Activated CD8-positive, alpha-beta T cell treated with anti-CD3 and anti-CD28 coated beads for 36 hours (primary cell): ENCODE results near the gene ZFYVE16. TPM values are rescaled to one million over a fixed set of nuclear protein-coding genes. Genes with fewer than 3 reads are reported as not detected.

Experiments used
- ATAC-seq: fragments of 200-7000 bp; cut with Tn5 transposase; one replicate; pipeline ENCODE4 v1.10.0; 2021; ENCODE audit warnings: mild to moderate bottlenecking, moderate library complexity
- CTCF ChIA-PET: fragments of 350-600 bp; sonication (Branson Sonifier 250); formaldehyde crosslinking; loops from one replicate; lab custom pipeline; 2021; ENCODE audit warnings: antibody characterized with exemption; lab: Charles Lee
- POLR2A ChIA-PET: fragments of 350-600 bp; sonication (Branson Sonifier 250); formaldehyde crosslinking; loops from one replicate; lab custom pipeline; 2021; ENCODE audit warnings: antibody characterized with exemption; lab: Charles Lee
- DNase-seq: peaks from one replicate; pipeline ENCODE4 v3.0.0-alpha.2; 2020
- H3K27ac Mint-ChIP-seq: one replicate; pipeline ENCODE4 v1.8.0; 2021; ENCODE audit warnings: mild to moderate bottlenecking, mixed read lengths
- H3K27me3 Mint-ChIP-seq: one replicate; pipeline ENCODE4 v1.8.0; 2021; ENCODE audit warnings: mixed read lengths
- H3K36me3 Mint-ChIP-seq: one replicate; pipeline ENCODE4 v1.8.0; 2021; ENCODE audit warnings: low read depth, mixed read lengths
- H3K4me1 Mint-ChIP-seq: one replicate; pipeline ENCODE4 v1.8.0; 2021; ENCODE audit warnings: low read depth, mixed read lengths
- H3K4me3 Mint-ChIP-seq: one replicate; pipeline ENCODE4 v1.8.0; 2021; ENCODE audit warnings: mild to moderate bottlenecking, moderate library complexity, mixed read lengths
- H3K9me3 Mint-ChIP-seq: one replicate; pipeline ENCODE4 v1.8.0; 2021; ENCODE audit warnings: mixed read lengths
- CTCF ChIP-seq: fragments of 200-600 bp; IDR thresholded peaks from one replicate; pipeline ENCODE4 v1.8.0; 2022; ENCODE audit warnings: antibody characterized with exemption, mild to moderate bottlenecking
- intact Hi-C: fragments of 100-400 bp; cut with micrococcal nuclease; formaldehyde crosslinking; loops from one replicate; pipeline ENCODE4 v1.10.0; 2022
- total RNA-seq, 2 experiments: library from RNA; stranded (reverse); gene quantifications; one replicate each; pipeline ENCODE4 v1.2.3, GENCODE V29; 2021

The ZFYVE16 gene
- total RNA-seq, 2 experiments from 2014 or later = 5.9 to 6.7 TPM

DNA sequence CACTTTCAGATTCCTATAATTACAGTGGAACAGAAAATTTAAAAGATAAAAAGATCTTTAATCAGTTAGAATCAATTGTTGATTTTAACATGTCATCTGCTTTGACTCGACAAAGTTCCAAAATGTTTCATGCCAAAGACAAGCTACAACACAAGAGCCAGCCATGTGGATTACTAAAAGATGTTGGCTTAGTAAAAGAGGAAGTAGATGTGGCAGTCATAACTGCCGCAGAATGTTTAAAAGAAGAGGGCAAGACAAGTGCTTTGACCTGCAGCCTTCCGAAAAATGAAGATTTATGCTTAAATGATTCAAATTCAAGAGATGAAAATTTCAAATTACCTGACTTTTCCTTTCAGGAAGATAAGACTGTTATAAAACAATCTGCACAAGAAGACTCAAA lies 29.5 kb downstream of the ZFYVE16 start:
- DNase-seq (no peak), ATAC-seq (no peak)
- ChIA-PET POLR2A (no interaction called here), CTCF (no interaction called here)
- Mint-ChIP-seq H3K27ac (no peak overlapping the region), H3K4me3 (no peak overlapping the region), H3K9me3 (no peaks in the 10 kb centered on the region), H3K27me3 (no peaks in the 10 kb centered on the region), H3K36me3 (peaks cover 19% of the 10 kb centered on the region), H3K4me1 (no peaks in the 10 kb centered on the region)
- intact Hi-C loops = no loop called here
- TF ChIP-seq CTCF = no peak

DNA sequence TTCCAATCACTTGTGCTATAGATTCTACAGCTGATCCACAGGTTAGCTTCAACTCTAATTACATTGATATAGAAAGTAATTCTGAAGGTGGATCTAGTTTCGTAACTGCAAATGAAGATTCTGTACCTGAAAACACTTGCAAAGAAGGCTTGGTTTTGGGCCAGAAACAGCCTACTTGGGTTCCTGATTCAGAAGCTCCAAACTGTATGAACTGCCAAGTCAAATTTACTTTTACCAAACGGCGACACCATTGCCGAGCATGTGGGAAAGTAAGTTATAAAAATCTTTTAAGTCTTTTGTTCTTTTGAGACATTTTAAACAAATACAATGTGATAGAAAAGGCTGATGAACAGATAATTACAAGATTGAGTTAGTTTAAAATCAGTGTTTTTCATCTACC lies 30.9 kb downstream of the ZFYVE16 start:
- ChIA-PET CTCF (interaction anchor here (1.1 kb wide), 1 partner anchor 43 kb away, joined by 3 read pairs; no protein-coding TSS in a partner anchor), POLR2A (interaction anchor here (0.7 kb wide), 1 partner anchor 15 kb away, joined by 3 read pairs; no protein-coding TSS in a partner anchor)
- ATAC-seq (no peak), DNase-seq (no peak)
- Mint-ChIP-seq H3K36me3 (peaks cover 19% of the 10 kb centered on the region), H3K4me3 (no peak overlapping the region), H3K27ac (no peak overlapping the region), H3K27me3 (no peaks in the 10 kb centered on the region), H3K4me1 (no peaks in the 10 kb centered on the region), H3K9me3 (no peaks in the 10 kb centered on the region)
- no peak for TF ChIP-seq CTCF
- intact Hi-C loops = no loop called here

- intact Hi-C loops = no loop called here
- H3K27ac Mint-ChIP-seq = no peak overlapping the region
- ChIA-PET CTCF (interaction anchor here (1.1 kb wide), 1 partner anchor 43 kb away, joined by 3 read pairs; no protein-coding TSS in a partner anchor), POLR2A (no interaction called here)
- H3K9me3 Mint-ChIP-seq = no peaks in the 10 kb centered on the region
- no peaks in the 10 kb centered on the region for H3K4me1 Mint-ChIP-seq
- ATAC-seq (no peak), DNase-seq (no peak)
- no peak overlapping the region for H3K4me3 Mint-ChIP-seq
- peaks cover 19% of the 10 kb centered on the region for H3K36me3 Mint-ChIP-seq
- no peaks in the 10 kb centered on the region for H3K27me3 Mint-ChIP-seq
- no peak for TF ChIP-seq CTCF
These were observed 31.3 kb downstream of the ZFYVE16 start for GRCh38 chr5:80439213-80439612.

DNA sequence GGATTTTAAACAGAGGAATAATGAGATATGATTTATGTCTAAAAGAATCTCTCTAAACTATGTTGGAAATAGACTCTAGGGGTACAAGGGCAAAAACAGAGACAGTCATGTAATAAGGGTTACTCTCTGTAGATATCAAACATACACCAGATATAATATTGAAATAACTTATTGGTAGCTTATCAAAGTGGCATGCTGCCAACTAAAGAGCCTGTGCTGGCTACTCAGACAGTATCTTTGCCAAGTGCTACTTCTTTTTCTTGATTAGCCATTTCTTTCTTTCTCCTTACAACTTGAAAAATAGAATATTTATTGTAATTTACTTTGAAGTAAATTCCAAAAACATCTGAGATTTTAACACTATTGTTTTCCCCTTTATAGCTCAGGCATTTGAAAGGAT lies 34.9 kb downstream of the ZFYVE16 start:
- ChIA-PET CTCF (no interaction called here), POLR2A (no interaction called here)
- no peak for TF ChIP-seq CTCF
- Mint-ChIP-seq H3K4me1 (peaks cover 4% of the 10 kb centered on the region), H3K4me3 (no peak overlapping the region), H3K36me3 (peaks cover 7% of the 10 kb centered on the region), H3K27ac (no peak overlapping the region), H3K27me3 (no peaks in the 10 kb centered on the region), H3K9me3 (no peaks in the 10 kb centered on the region)
- DNase-seq (no peak), ATAC-seq (no peak)
- intact Hi-C loops = no loop called here

GRCh38 chr5:80453366-80453765 lies 45.5 kb downstream of the ZFYVE16 start:
- no peaks in the 10 kb centered on the region for H3K9me3 Mint-ChIP-seq
- DNase-seq (no peak), ATAC-seq (no peak)
- POLR2A ChIA-PET = interaction anchor here (0.5 kb wide), 1 partner anchor 15 kb away, joined by 3 read pairs; no protein-coding TSS in a partner anchor
- H3K36me3 Mint-ChIP-seq = peaks cover 14% of the 10 kb centered on the region
- intact Hi-C loops = no loop called here
- TF ChIP-seq CTCF = no peak
- no peaks in the 10 kb centered on the region for H3K27me3 Mint-ChIP-seq
- CTCF ChIA-PET = interaction anchor here (0.9 kb wide), 2 partner anchors 218 to 742 kb away, joined by 3 read pairs; no protein-coding TSS in a partner anchor
- H3K4me1 Mint-ChIP-seq = no peaks in the 10 kb centered on the region
- H3K4me3 Mint-ChIP-seq = no peak overlapping the region
- no peak overlapping the region for H3K27ac Mint-ChIP-seq
